Suprapubic skin (tissue), 4 donors: ENCODE data around the gene SNX2.

Source experiments
- CTCF ChIP-seq, 2 donors: fragments of 200-600 bp in 1 of 2; fragments of 450-650 bp in 1 of 2; sonication (generic) in 1 of 2; IDR thresholded peaks; one replicate each; pipeline ENCODE4 v1.5.1; 2016 to 2019; ENCODE audit warnings: antibody characterized with exemption in 2 of 2, mild to moderate bottlenecking in 1 of 2, moderate library complexity in 1 of 2
- POLR2A ChIP-seq, 2 donors: fragments of 450-650 bp; IDR thresholded peaks; one replicate each; pipeline ENCODE4 v1.6.1; 2017; ENCODE audit warnings: antibody characterized with exemption in 2 of 2, mild to moderate bottlenecking in 2 of 2, moderate library complexity in 2 of 2
- POLR2AphosphoS5 ChIP-seq, 3 donors: sonication (generic); formaldehyde crosslinking; IDR thresholded peaks; one replicate each; pipeline ENCODE4 v1.6.1; 2017; ENCODE audit warnings: antibody characterized with exemption in 3 of 3

- TF ChIP-seq POLR2AphosphoS5 (IDR thresholded peaks at IDR 0.05) = no peak
- no peak for TF ChIP-seq CTCF (IDR thresholded peaks at IDR 0.05)
- no peak for TF ChIP-seq POLR2A (IDR thresholded peaks at IDR 0.05)
Measured at GRCh38 chr5:122738088-122738487, 36.8 kb upstream of the SNX2 start.
